GM21447 (cell line): ENCODE data around the gene PIGR.

Source experiments
- ATAC-seq: cut with Tn5 transposase; IDR thresholded peaks from one replicate; pipeline ENCODE4 v1.9.1; 2021; ENCODE audit not compliant: unreplicated experiment

The PIGR gene

DNA sequence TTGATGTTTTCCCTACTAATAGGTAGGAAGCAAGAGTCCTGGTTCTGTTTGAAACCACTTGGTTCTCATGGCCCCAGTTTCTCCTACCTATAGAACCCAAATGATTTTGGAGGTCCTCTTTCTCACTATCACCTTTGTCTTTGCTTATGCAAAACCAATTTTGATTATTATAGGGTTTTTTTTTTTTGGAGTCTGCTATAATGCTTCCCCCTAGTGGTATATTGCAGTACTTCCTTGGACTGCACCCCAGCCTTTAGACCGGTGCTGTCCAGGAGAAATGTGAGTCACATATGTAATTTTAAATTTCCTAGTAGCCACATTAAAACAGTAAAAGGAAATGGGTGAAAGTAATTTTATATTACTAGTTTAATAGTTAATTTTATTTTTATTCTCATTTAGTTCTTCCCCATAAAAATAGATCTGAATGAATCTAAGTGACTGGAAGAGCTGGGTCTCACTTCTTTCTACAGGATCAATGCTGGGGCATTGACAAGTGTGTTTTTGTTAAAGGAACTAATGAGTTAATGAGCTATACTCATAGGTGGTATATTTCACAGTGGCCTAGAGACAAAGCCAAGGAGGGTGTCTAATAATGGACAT lies 35.1 kb downstream of the PIGR start:
- no peak for ATAC-seq

DNA sequence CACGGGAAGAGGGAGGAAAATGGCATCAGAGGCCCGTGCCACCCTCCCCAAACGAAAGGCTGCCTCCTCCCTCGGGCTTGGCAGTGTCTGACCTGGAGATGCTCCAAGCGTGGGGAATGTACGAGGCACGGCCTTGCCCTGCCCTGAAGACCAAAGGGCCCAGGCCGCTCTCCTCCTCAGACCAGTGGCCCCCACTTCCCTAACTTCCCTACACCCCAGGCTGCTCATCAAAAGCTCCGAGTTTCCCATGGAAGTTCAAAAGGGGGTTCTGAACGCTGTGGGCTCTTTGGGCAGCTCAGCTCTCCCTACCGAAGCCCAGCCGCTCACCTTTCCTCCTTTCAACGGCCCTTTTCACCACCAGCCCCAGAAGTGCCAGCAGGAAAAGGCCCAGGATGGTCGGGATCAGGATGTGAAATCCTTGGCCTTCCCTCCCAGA lies 36.4 kb downstream of the PIGR start:
- ATAC-seq, result no peak

DNA sequence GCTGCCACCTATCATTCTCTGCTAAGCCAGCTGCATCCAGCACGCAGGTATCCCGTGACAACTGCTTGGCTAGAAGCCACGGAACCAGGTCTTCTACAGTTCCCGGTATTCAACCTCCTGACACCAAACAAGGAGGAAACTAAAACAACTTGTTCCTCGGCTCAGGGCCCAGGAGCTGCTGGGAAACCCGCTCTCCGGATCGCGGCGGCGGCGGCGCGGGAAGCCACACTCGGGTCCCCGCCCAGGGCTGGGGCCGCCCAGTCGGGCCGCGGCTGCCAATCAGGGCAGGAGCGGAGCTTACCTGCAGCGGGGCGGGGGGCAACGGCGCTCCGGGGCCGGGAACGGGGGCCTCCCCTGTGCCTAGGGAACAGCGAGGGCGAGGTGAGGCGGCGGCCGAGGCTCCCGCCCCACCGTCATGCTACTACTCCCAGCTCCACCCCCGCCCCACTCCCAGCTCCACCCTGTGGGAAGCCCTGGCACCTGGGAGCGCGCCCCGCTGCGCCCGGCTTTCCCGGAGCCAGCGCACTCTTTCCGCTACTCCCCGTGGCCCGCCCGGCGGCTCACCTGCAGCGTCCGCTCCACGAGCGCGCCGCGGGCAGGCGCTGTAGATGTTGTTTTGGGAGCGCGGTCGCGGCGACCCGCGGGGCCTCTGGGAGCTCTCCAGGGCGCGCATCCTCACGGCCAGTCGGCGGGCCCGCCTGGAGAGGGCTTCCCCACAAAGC lies 36.9 kb downstream of the PIGR start:
- no peak for ATAC-seq

DNA sequence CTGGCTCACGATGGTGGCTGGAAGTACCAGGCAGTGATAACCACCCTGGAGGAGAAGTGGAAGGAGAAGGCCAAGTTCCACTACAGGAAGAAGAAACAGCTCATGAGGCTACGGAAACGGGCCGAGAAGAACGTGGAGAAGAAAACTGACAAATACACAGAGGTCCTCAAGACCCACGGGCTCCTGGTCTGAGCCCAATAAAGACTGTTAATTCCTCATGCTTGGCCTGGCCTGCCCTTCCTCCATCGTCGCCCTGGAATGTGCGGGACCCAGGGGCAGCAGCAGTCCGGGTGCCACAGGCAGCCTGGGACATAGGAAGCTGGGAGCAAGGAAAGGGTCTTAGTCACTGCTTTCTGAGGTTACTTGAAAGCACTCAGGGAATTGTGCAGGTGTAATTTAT lies 38.2 kb downstream of the PIGR start:
- ATAC-seq, result no peak

GRCh38 chr1:206907304-206907991 lies 38.8 kb downstream of the PIGR start:
- no peak for ATAC-seq

DNA sequence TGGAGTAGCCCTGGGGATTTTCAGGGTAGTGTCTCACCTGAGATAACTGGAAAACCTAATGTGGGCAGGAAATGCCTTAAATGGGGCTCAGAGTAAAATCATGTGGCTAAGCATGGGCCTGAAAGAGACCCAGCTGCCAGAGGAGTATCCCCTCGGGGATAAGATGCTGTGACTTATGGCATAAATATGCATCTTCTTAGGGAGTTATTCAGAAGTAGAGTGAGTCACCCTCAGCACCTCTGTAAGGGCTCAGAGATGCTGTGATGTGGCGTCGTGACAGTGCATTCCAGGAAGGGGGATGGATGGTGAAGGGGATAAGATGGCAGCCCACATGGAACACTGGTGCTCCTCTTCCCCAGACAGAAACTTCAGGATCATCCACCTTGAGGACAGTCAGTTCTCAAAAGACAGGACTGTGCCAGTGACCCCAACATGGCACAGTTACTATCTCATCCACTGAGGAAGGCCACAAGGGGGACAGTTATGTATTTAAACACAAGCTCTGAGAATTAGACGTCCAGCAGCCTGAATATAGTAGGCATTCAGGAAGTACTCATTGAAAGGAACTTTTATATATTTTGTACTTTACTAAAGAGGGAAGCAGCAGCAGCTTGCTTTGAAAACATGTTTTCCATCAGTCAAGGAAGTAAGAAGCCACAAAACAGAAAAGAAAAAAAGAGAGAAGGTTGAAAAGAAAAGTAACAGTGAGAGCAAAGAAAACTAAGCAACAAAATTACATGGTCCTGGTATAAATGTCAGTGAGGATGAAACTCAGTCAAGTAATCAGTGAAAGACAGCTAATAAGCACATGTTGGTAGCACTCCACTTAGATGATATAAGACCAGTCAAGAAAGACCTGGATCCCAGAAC lies 40.7 kb downstream of the PIGR start:
- peak; percentile 62 for ATAC-seq

DNA sequence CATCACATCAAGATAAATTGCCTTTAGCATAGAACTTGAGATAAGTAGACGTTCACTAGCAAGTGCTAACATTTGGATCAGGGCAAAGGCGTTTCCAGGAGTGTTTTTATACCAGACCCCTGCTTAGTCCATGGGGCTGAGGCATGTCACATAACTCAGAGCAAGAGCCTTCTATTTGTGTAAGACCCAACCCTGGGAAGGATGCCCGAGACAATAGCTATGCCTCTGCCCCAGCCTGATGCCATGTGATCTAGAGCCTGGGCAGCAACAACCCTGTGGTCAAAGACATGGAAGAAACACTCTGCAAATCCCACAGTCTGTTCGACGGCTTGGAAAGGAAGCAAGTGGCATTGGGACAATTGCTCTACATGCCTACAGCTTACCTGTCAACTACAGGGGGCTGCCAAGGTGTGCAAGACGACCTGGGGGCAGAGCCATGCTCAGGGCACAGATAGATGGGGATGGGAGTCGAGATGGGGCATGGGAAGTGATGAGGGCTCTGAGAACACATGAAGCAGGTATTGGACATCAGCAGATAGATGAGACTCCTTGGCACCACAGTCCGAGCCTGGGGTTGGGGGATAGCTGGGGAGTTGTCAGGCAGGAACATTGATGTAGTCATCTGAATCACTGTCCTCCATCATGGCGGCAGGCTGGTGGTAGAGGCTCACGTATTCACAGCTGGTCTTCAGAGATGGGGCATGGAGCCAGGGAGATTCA lies 41.7 kb downstream of the PIGR start:
- ATAC-seq, result no peak

- no peak for ATAC-seq
Measured at GRCh38 chr1:206903687-206904086, 42.6 kb downstream of the PIGR start.

GRCh38 chr1:206902702-206903101 lies 43.6 kb downstream of the PIGR start:
- ATAC-seq, result no peak

- no peak for ATAC-seq
Measured at GRCh38 chr1:206901944-206902343, 44.3 kb downstream of the PIGR start.

DNA sequence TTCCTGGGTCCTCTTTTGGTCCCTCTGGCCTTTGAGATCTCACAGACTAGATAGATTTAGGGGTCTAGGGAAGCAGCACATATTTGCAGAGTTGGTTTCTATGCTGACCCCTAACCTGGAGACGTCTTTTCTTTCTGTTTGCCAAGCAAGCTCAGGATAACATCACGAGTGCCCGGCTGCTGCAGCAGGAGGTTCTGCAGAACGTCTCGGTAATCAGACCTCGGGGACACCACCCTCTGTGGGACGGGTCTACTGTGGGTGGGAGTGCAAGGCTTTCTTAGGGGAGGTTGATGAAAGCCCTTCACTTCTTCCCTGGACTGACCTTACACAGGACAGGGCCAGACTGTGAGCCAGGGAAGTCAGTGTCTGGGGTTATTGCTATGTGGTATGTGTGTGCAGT lies 46.1 kb downstream of the PIGR start:
- ATAC-seq, result no peak

- ATAC-seq, result no peak
Measured at GRCh38 chr1:206899717-206900116, 46.5 kb downstream of the PIGR start.

DNA sequence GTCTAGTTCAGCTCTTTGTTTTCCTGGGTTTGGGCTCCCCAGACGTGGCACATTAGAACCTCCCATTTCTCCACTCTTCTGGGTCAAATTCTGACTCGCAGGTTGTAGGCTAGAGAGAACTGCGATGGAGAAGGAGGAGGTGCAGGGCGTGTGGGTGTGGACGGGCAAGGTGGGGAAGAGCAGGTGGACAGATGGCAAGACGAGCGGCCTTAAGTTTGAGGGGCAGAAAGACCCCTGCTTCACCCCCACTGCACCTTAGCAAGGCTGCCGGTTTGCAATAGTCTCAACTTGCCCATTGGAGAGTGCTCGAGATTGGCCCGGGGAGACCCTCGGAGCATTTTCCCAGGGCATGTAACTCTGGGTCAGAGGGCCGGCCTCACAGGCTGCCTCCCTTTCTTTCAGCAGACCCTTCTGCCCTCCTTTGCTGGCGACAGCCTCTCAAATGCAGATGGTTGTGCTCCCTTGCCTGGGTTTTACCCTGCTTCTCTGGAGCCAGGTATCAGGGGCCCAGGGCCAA lies 47.3 kb downstream of the PIGR start:
- no peak for ATAC-seq

DNA sequence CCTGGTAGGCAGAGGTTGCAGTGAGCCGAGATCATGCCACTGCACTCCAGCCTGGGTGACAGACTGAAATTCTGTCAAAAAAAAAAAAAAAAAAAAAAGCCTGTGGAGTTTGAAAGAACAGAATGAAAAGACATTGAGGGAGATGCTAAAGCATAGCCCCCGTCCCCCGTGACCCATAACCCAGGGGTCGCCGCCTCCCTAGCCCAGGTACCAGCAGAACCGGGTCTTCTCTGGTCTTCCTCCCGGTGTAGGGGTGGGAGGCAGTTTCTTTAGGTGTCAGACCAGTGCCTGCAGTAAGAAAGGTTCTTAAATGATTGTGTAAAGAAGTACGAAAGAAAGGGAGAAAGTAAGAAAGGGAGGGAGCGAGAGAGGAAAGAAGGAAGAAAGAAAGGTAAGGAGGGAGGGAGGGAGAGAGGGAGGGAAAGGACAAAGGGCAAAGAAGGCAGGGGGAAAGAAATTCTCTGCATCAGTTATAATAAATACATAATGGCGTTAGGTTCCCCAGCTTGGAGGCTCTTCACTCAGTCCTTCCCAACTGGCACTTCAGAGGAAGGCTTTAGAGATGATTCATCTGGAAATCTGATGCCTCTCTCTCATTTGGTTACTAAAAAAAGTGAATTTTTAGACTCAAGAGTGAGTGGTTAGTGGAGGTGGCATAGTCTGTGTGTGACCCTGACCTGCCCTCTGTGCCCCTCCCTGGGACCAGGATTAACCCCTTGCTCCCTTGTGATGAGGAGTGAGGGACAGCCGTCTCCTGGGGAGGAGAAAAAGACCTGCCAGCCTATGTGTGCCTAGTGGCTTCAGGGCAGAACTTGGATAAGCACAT lies 48.0 kb downstream of the PIGR start:
- no peak for ATAC-seq

DNA sequence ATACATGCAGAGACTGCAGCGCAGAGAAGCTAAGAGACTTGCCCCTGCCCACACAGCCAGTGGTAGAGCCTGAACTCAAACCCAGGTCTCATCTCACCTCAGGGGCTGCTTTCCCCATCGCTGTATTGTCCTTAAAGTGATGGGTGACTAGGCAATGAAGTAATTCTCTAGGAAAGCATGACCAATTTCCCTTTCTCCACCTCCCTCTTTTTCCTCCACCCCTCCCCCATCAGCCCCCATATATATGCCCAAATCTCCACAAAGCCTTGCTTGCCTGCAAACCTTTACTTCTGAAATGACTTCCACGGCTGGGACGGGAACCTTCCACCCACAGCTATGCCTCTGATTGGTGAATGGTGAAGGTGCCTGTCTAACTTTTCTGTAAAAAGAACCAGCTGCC lies 49.1 kb downstream of the PIGR start, which contains the start of gene IL24:
TSS of gene IL24 (plus strand) at position 269 of the 400 bp plus-strand sequence. CDS start 390 bp downstream, outside the sequence.
- no peak for ATAC-seq

- ATAC-seq, result no peak
Measured at GRCh38 chr1:206896261-206896660, 50.0 kb downstream of the PIGR start.

- ATAC-seq, result no peak
Measured at GRCh38 chr1:206895837-206896242, 50.4 kb downstream of the PIGR start.

GRCh38 chr1:206895325-206895724 lies 50.9 kb downstream of the PIGR start:
- no peak for ATAC-seq

GRCh38 chr1:206893380-206893779 lies 52.9 kb downstream of the PIGR start:
- no peak for ATAC-seq
